Activated T-helper 9 cell treated with anti-CD3 and anti-CD28 coated beads, Interleukin-2, amount 50 U/mL, for 16 hours (primary cell): ENCODE measurements around the gene ZNF764.
"Not testable (repeated sequence)": the region's sequence is repeated elsewhere in the genome, so short reads cannot be mapped to it uniquely, and the experiment has no call there.

Experiments
- DNase-seq: peaks from one replicate; pipeline ENCODE4 v3.0.0-alpha.2; 2020; ENCODE audit warnings: low read depth

Gene ZNF764

DNA sequence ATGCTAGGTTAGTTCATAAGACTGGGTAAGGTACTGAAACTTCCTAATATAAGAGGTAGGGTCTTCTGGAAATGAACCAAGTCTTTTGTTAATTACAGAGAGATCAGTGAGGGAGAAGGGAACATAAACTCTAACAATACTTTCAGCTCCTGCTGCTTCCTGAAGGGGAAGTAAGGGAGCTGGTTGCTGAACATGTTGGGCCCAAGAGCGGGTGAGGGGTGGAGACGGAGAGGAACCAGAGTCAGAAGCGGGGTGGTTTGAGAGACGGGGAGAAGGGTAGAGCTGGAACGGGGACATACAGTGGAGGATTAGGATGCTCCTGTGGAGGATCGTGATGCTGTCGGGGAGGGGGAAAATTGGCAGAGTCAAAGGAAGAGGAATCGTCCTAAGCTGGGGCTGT, 12.1 kb downstream of the ZNF764 start:
- no peak for DNase-seq

- DNase-seq = no peak
These were observed 15.1 kb downstream of the ZNF764 start for GRCh38 chr16:30543067-30543466.

DNA sequence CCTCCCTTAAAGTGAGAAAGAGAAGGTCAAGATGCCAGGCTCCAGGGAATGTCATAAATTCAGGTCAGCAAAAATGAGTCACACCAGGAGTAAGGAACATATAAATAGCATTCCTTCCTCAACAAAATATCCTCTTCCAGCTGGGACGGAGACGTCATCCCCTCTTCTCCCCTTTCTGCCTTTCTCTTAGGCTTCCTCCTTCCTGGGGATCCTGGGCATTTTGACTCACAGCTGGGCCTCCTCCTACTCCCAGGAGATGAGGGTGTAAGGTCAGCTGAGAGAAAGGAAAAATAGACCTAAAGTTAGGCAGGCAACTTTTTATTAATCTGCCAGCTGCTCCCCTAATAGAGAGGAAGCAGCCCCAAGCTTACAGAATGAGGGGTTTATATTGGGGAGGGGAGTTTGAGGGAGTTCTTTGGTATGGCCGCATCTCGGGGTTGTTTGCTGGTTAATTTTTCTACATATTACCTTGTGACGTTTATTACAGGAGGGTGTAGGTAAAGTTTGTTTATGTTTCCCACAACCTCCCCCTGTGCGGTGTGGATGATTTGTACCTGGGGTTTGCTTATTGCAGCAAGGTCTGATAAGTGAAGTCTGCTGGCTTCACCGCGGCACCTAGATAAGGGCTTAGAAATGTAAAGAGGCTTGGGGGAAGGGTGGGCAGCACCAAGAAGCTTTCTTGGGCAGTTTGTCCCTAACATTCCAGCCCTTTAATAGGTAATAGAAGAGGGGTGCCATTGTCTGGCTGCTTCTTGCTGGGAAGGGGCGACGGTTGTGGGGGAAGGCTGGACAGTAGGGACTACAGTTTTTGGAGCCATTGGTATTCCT, 16.5 kb downstream of the ZNF764 start:
- DNase-seq = no peak

DNA sequence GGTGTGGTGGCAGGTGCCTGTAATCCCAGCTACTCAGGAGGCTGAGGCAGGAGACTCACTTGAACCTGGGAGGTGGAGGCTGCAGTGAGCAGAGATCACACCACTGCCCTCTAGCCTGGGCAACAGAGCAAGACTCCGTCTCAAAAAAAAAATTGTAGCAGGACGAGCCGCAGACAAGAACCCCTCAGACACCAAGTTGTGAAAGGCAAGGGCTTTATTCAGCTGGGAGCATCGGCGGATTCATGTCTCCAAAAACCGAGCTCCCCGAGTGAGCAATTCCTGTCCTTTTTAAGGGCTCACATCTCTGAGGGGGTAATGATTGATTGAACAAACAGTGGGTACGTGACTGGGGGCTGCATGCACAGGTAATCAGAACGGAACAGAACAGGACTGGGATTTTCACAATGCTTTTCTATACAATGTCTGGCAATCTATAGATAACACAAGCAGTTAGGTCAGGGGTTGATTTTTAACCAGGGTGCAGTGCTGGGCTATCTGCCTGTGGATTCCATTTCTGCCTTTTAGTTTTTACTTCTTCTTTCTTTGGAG, 17.2 kb downstream of the ZNF764 start:
- DNase-seq = not testable (repeated sequence)

GRCh38 chr16:30539986-30540526, 18.1 kb downstream of the ZNF764 start:
- not testable (repeated sequence) for DNase-seq

DNA sequence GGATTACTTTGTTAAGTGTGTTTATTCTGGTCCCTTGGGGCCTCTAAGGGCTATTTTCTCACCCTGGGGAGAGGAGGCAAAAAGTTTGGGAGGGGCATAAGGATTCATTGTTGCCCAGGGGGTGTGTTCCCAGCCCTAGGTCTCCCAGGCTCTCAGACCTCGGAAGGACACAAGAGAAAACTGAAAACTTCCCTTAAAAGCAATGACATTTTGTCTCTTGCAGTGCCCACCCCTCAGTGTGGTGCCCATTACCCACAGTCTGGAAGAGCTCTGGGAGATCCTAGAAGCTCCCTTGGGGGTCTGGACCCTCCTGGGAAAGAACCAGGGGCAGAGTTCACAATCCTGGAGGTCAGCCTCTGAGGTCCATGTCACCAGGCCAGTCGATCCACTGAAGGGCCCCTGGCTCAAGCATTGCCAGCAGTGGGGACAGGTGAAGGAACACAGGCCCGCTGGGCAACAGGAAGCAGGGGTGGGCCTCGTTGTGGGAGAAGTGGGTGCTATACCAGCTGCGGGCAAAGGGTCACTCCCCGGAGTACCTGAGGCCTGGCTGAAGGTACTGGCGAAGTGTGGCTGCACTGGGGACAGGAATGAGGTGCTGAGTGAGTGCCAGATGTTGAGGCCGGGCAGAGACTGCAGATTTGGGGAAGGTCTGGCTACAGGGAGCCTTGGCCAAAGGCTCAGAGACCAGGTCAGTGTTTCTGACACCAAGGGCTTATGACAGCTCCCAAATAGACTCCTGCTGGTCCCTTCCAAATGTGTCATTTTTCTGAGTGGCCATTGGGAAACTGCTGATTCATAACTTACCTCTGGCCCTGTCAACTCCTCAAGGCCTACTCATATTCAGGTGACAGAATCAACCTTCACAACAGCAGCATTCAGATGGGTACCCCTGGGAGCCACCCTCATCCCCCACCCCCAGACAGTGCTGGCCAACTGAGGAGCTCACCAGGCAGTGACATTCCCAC, 18.9 kb downstream of the ZNF764 start:
- no peak for DNase-seq

DNA sequence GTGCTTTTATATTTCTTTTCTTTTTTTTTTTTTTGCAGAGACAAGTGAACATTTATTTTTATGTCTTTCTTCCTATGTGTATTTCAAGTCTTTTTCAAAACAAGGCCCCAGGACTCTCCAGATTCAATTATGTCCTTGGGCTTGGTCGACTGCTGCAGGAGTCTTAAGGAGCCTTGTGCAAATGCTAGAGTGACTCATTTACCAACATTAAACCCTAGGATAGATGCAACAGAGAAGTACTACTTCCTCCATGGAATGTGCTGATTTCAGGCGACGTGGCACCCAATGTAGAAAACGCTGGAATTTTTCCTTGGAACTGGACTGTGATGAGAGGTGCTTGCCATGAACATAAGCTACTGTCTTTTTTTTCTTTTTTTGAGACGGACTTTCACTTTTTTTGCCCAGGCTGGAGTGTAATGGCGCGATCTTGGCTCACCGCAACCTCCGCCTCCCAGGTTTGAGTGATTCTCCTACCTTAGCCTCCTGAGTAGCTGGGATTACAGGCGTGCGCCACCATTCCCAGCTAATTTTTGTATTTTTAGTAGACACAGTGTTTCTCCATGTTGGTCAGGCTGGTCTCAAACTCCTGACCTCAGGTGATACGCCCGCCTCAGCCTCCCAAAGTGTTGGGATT, 21.7 kb downstream of the ZNF764 start:
- DNase-seq = not testable (repeated sequence)

DNA sequence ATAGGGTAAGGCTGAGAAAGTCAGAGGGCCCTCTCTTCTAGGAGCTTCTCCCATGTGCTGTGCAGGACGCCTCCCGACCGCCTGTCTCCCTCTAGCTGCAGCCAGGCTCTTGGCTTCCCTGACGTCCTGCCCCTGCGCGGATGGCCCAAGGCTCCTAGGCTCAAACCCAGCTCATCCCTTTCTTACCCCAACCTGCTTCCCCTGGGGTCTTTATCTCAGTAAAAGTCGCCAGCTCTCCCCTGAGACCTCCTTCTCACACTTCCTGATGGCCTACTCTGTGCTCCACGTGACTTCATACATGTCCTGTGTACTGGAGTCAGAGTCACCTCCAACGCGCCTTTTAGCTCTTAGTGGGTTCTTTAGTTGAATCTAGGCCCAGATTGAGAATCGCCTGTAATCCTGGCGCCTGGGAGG, 22.4 kb downstream of the ZNF764 start:
- peak; percentile 59 for DNase-seq

DNA sequence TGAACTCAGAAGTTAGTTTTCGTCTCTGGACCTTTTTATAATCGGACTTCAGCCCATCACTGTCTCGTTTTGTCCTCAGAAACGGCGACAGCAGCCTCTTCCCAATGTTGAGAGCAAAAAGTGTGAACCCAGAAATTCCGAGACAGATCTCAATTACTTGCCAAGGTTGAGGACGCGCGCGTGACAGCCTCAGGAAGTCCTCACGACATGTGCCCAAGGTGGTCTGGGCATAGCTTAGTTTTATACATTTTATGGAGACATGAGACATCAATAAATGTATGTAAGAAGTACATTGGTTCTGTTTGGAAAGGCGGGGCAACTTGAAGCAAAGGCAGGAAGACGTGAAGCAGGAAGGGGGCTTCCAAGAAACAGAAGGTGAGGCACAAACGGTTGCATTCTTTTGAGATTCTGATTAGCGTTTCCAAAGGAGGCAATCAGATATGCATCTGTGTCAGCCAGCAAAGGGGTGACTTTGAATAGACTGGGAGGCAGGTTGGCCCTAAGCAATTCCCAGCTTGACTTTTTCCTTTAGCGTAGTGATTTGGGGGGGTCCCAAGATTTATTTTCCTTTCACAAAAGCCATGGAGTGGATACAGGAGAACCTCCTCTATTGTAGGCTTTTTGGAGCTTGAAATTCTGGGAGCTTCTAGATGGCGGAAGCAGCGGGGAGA, 22.9 kb downstream of the ZNF764 start:
- no peak for DNase-seq

GRCh38 chr16:30534368-30535105, 23.6 kb downstream of the ZNF764 start, which contains the start of gene ZNF747:
TSS of gene ZNF747 (minus strand) at chr16:30534858. CDS start at chr16:30534679, 179 bp downstream.
- peak; percentile 87 for DNase-seq

DNA sequence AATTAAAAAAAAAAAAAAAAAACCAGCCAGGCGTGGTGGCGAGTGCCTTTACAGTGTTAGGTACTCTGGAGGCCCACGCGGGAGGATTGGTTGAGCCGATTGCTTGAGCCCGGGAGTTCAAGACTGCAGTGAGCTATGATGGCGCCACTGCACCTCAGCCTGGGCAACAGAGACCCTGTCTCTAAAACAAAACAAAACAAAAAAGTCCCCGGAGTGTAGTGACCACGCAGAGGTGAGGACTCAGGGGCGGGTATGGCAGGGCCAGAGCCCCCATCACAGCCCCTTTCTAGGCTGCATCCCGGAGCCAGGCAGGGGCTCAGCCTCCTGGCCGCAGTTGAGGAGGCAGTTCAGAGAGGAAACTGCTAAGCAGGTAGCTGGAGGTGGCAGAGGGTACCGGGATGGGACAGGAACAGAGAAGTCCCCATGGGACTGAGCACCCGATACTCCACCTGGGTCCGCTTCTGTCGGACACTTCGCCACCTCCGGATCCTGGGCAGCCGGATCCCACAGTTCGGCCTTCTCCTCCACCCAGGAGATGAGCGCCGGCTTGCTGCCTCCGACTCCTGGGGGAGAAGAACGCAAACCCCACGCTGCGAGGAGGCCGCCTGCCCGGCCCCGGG, 24.3 kb downstream of the ZNF764 start:
- no peak for DNase-seq

- no peak for DNase-seq
These were observed 25.0 kb downstream of the ZNF764 start for GRCh38 chr16:30533146-30533522.

GRCh38 chr16:30532285-30533145, 25.7 kb downstream of the ZNF764 start:
- DNase-seq = no peak

GRCh38 chr16:30530163-30531037, 27.8 kb downstream of the ZNF764 start:
- DNase-seq = no peak

GRCh38 chr16:30528799-30529457, 29.2 kb downstream of the ZNF764 start:
- no peak for DNase-seq

GRCh38 chr16:30527635-30528178, 30.5 kb downstream of the ZNF764 start:
- no peak for DNase-seq
